ENCODE measurements around the gene CLTB. TPM values are rescaled to one million over a fixed set of nuclear protein-coding genes. Genes with fewer than 3 reads are reported as not detected.

CLTB gene
- total and polyA plus RNA-seq, 10 donors = 51.9 to 98.4 (median 63.9) TPM

- Histone ChIP-seq H3K4me1 (peaks cover 14 to 56% (median 27%) of the 10 kb centered on the region in 6 donors), H3K36me3 (peaks cover 0 to 86% (median 53%) of the 10 kb centered on the region in 6 donors), H3K27me3 (replicated peaks in 1 of 7) (no peaks in the 10 kb centered on the region), H3K4me3 (no peak overlapping the region), H3K27ac (no peak overlapping the region), H3K9me3 (no peaks in the 10 kb centered on the region)
- no peak for DNase-seq
- 91 to 96% (median 92%) methylated on average over 3 of the region's 3 CpGs for WGBS, 5 donors
- intact Hi-C loops (cut with DNase I; ENCODE audit: low total_unique reads) = no loop called here
- TF ChIP-seq CTCF (IDR thresholded peaks at IDR 0.05 in 8 of 11, conservative IDR thresholded peaks at IDR 0.05 in 3 of 11) = no peak
- no peak for TF ChIP-seq POLR2A (IDR thresholded peaks at IDR 0.05)
- TF ChIP-seq POLR2AphosphoS5 (IDR thresholded peaks at IDR 0.05) = no peak
Measured at GRCh38 chr5:176356179-176356566, 60.2 kb downstream of the CLTB start.

GRCh38 chr5:176355400-176356178 is 60.8 kb downstream of the CLTB start:
- DNase-seq = no peak
- H3K9me3 ChIP-seq = no peaks in the 10 kb centered on the region
- TF ChIP-seq POLR2A (IDR thresholded peaks at IDR 0.05) = no peak
- no peak for TF ChIP-seq CTCF (IDR thresholded peaks at IDR 0.05 in 8 of 11, conservative IDR thresholded peaks at IDR 0.05 in 3 of 11)
- TF ChIP-seq POLR2AphosphoS5 (IDR thresholded peaks at IDR 0.05) = no peak
- H3K27me3 ChIP-seq (replicated peaks in 1 of 7) = no peaks in the 10 kb centered on the region
- WGBS, 5 donors = 88 to 95% (median 92%) methylated on average over 16 of the region's 16 CpGs
- H3K36me3 ChIP-seq = peaks cover 0 to 91% (median 59%) of the 10 kb centered on the region in 6 donors
- H3K4me3 ChIP-seq = no peak overlapping the region
- H3K27ac ChIP-seq = no peak overlapping the region
- peaks cover 10 to 50% (median 21%) of the 10 kb centered on the region in 6 donors for H3K4me1 ChIP-seq
- intact Hi-C loops (cut with DNase I; ENCODE audit: low total_unique reads) = no loop called here

GRCh38 chr5:176353533-176353932 is 62.8 kb downstream of the CLTB start:
- 88 to 93% (median 92%) methylated on average over 4 of the region's 4 CpGs for WGBS, 5 donors
- peaks cover 0 to 100% (median 80%) of the 10 kb centered on the region in 6 donors for H3K36me3 ChIP-seq

More at GRCh38 chr5:176353533-176353932, 62.8 kb downstream of the CLTB start:
- TF ChIP-seq CTCF (IDR thresholded peaks at IDR 0.05 in 8 of 11, conservative IDR thresholded peaks at IDR 0.05 in 3 of 11) = no peak
- TF ChIP-seq POLR2A (IDR thresholded peaks at IDR 0.05) = no peak
- TF ChIP-seq POLR2AphosphoS5 (IDR thresholded peaks at IDR 0.05) = no peak
- Histone ChIP-seq H3K9me3 (no peaks in the 10 kb centered on the region), H3K27ac (no peak overlapping the region), H3K4me1 (peaks cover 0 to 32% (median 7%) of the 10 kb centered on the region in 6 donors), H3K4me3 (no peak overlapping the region), H3K27me3 (replicated peaks in 1 of 7) (no peaks in the 10 kb centered on the region)
- DNase-seq = no peak
- intact Hi-C loops (cut with DNase I; ENCODE audit: low total_unique reads) = no loop called here
